ENCODE measurements around the gene STX10.

Gene STX10

GRCh38 chr19:13139633-13140311, 10.4 kb downstream of the STX10 start:
- DNase-seq, result no peak

GRCh38 chr19:13138916-13139198, 11.3 kb downstream of the STX10 start:
- no peak for DNase-seq

- no peak for DNase-seq
Observed at GRCh38 chr19:13138171-13138915, 11.8 kb downstream of the STX10 start.

- DNase-seq, result no peak
Observed at GRCh38 chr19:13137290-13137794, 12.8 kb downstream of the STX10 start.

GRCh38 chr19:13135068-13136062, 14.8 kb downstream of the STX10 start:
- no peak for DNase-seq

GRCh38 chr19:13134626-13135025, 15.5 kb downstream of the STX10 start:
- no peak for DNase-seq

- no peak for DNase-seq
Observed at GRCh38 chr19:13133241-13133870, 16.8 kb downstream of the STX10 start.

- peak; percentile 32 to 62 for DNase-seq
Observed at GRCh38 chr19:13132471-13133180, 17.5 kb downstream of the STX10 start.

GRCh38 chr19:13130886-13131490, 19.2 kb downstream of the STX10 start:
- no peak for DNase-seq

- no peak for DNase-seq
Observed at GRCh38 chr19:13129384-13129783, 20.8 kb downstream of the STX10 start.

- no peak for DNase-seq
Observed at GRCh38 chr19:13128583-13128982, 21.6 kb downstream of the STX10 start.

GRCh38 chr19:13127811-13128575, 22.2 kb downstream of the STX10 start:
- DNase-seq, result no peak

GRCh38 chr19:13127051-13127450, 23.1 kb downstream of the STX10 start:
- DNase-seq, result no peak

GRCh38 chr19:13122980-13123957, 26.9 kb downstream of the STX10 start:
- DNase-seq, result no peak

GRCh38 chr19:13122275-13122878, 27.8 kb downstream of the STX10 start:
- DNase-seq, result peak; percentile 34 to 38

- DNase-seq, result peak in 1 of 2 donors; percentile 29
Observed at GRCh38 chr19:13121551-13122274, 28.5 kb downstream of the STX10 start.

- DNase-seq, result no peak
Observed at GRCh38 chr19:13120817-13121216, 29.4 kb downstream of the STX10 start.

GRCh38 chr19:13120031-13120430, 30.1 kb downstream of the STX10 start:
- no peak for DNase-seq
